HEK293 (cell line): ENCODE results near the gene LRRN4.

Experiments used
- CTCF ChIA-PET: fragments of 350-600 bp; formaldehyde crosslinking; extraction: SDS; loops from one replicate; lab custom pipeline; 2021; ENCODE audit warnings: antibody characterized with exemption; lab: Yijun Ruan, JAX
- POLR2A ChIA-PET: fragments of 300-600 bp; formaldehyde crosslinking; extraction: SDS; loops from one replicate; lab custom pipeline; 2020; ENCODE audit warnings: antibody characterized with exemption, inconsistent platforms; lab: Yijun Ruan, JAX
- H3K27ac ChIP-seq: fragments of 200-500 bp; sonication (Bioruptor generic); 2 replicates; pipeline ENCODE4 v1.5.1; 2014; ENCODE audit warnings: low read depth, low read length, control low read depth, inconsistent platforms; ENCODE audit errors: extremely low read depth
- H3K36me3 ChIP-seq, 2 experiments: fragments of 200-500 bp in 1 of 2; sonication (Bioruptor generic) in 1 of 2; 1 replicate in 1 of 2; 2 replicates in 1 of 2; pipeline ENCODE4 v1.5.1; 2014 to 2017; ENCODE audit warnings: inconsistent platforms in 2 of 2, low read length in 2 of 2; ENCODE audit not compliant: control insufficient read depth in 2 of 2, insufficient read depth in 1 of 2
- H3K4me1 ChIP-seq: fragments of 200-500 bp; sonication (Bioruptor generic); 2 replicates; pipeline ENCODE4 v1.5.1; 2014; ENCODE audit warnings: mild to moderate bottlenecking, low read length, inconsistent platforms; ENCODE audit not compliant: control insufficient read depth, insufficient read depth
- H3K4me3 ChIP-seq: 2 replicates; pipeline ENCODE4 v1.5.1; 2011; ENCODE audit warnings: low read depth, mild to moderate bottlenecking, control low read depth, low read length, moderate library complexity
- H3K9me3 ChIP-seq: fragments of 200-500 bp; sonication (Bioruptor generic); 2 replicates; pipeline ENCODE4 v1.5.1; 2014; ENCODE audit warnings: low read depth, low read length, inconsistent platforms; ENCODE audit not compliant: control insufficient read depth, insufficient read depth
- KLF17 ChIP-seq: fragments of 450-650 bp; formaldehyde crosslinking; IDR thresholded peaks from 2 replicates; pipeline ENCODE4 v1.5.1; 2016; ENCODE audit warnings: missing biosample characterization, missing genetic modification characterization
- PATZ1 ChIP-seq: fragments of 450-650 bp; formaldehyde crosslinking; IDR thresholded peaks from 2 replicates; pipeline ENCODE4 v1.5.1; 2016; ENCODE audit warnings: missing biosample characterization, missing genetic modification characterization
- ZBTB1 ChIP-seq: fragments of 450-650 bp; formaldehyde crosslinking; IDR thresholded peaks from 2 replicates; pipeline ENCODE4 v1.5.1; 2016; ENCODE audit warnings: missing biosample characterization, missing genetic modification characterization
- ZBTB8A ChIP-seq: fragments of 450-650 bp; formaldehyde crosslinking; IDR thresholded peaks from 2 replicates; pipeline ENCODE4 v1.5.1; 2016; ENCODE audit warnings: missing biosample characterization, missing genetic modification characterization
- ZNF10 ChIP-seq: fragments of 450-650 bp; formaldehyde crosslinking; IDR thresholded peaks from 2 replicates; pipeline ENCODE4 v1.5.1; 2017; ENCODE audit warnings: missing biosample characterization, missing genetic modification characterization
- ZNF132 ChIP-seq: fragments of 450-650 bp; formaldehyde crosslinking; IDR thresholded peaks from 2 replicates; pipeline ENCODE4 v1.5.1; 2017; ENCODE audit warnings: missing biosample characterization, missing genetic modification characterization, borderline replicate concordance
- ZNF146 ChIP-seq: fragments of 450-650 bp; formaldehyde crosslinking; IDR thresholded peaks from 2 replicates; pipeline ENCODE4 v1.5.1; 2016; ENCODE audit warnings: missing biosample characterization, missing genetic modification characterization
- ZNF175 ChIP-seq: fragments of 450-650 bp; formaldehyde crosslinking; IDR thresholded peaks from 2 replicates; pipeline ENCODE4 v1.5.1; 2016; ENCODE audit warnings: missing biosample characterization, missing genetic modification characterization
- ZNF18 ChIP-seq: fragments of 450-650 bp; formaldehyde crosslinking; IDR thresholded peaks from 2 replicates; pipeline ENCODE4 v1.5.1; 2016; ENCODE audit warnings: missing biosample characterization, missing genetic modification characterization
- ZNF2 ChIP-seq: fragments of 450-650 bp; formaldehyde crosslinking; IDR thresholded peaks from 2 replicates; pipeline ENCODE4 v1.5.1; 2016; ENCODE audit warnings: missing biosample characterization, missing genetic modification characterization
- ZNF248 ChIP-seq: fragments of 450-650 bp; formaldehyde crosslinking; IDR thresholded peaks from 2 replicates; pipeline ENCODE4 v1.5.1; 2017; ENCODE audit warnings: missing biosample characterization, missing genetic modification characterization
- ZNF311 ChIP-seq: fragments of 450-650 bp; formaldehyde crosslinking; IDR thresholded peaks from 2 replicates; pipeline ENCODE4 v1.5.1; 2017; ENCODE audit warnings: missing biosample characterization, missing genetic modification characterization, borderline replicate concordance
- ZNF324 ChIP-seq: fragments of 450-650 bp; formaldehyde crosslinking; IDR thresholded peaks from 2 replicates; pipeline ENCODE4 v1.5.1; 2016; ENCODE audit warnings: missing biosample characterization, missing genetic modification characterization
- ZNF394 ChIP-seq: fragments of 450-650 bp; formaldehyde crosslinking; IDR thresholded peaks from 2 replicates; pipeline ENCODE4 v1.5.1; 2016; ENCODE audit warnings: missing biosample characterization, missing genetic modification characterization, mild to moderate bottlenecking, moderate library complexity, borderline replicate concordance
- ZNF426 ChIP-seq: fragments of 450-650 bp; formaldehyde crosslinking; IDR thresholded peaks from 2 replicates; pipeline ENCODE4 v1.5.1; 2017; ENCODE audit warnings: missing biosample characterization, missing genetic modification characterization, mild to moderate bottlenecking, inconsistent platforms, moderate library complexity
- ZNF48 ChIP-seq: fragments of 450-650 bp; formaldehyde crosslinking; IDR thresholded peaks from 2 replicates; pipeline ENCODE4 v1.5.1; 2016; ENCODE audit warnings: missing biosample characterization, missing genetic modification characterization
- ZNF600 ChIP-seq: fragments of 450-650 bp; formaldehyde crosslinking; IDR thresholded peaks from 2 replicates; pipeline ENCODE4 v1.5.1; 2016; ENCODE audit warnings: missing biosample characterization, missing genetic modification characterization
- ZNF664 ChIP-seq: fragments of 450-650 bp; formaldehyde crosslinking; IDR thresholded peaks from 2 replicates; pipeline ENCODE4 v1.5.1; 2016; ENCODE audit warnings: missing biosample characterization, missing genetic modification characterization
- ZNF776 ChIP-seq: fragments of 450-650 bp; formaldehyde crosslinking; IDR thresholded peaks from 2 replicates; pipeline ENCODE4 v1.5.0; 2017; ENCODE audit warnings: missing biosample characterization, missing genetic modification characterization, borderline replicate concordance
- ZNF777 ChIP-seq: fragments of 450-650 bp; formaldehyde crosslinking; IDR thresholded peaks from 2 replicates; pipeline ENCODE4 v1.5.1; 2017; ENCODE audit warnings: missing biosample characterization, missing genetic modification characterization, borderline replicate concordance

The LRRN4 gene

GRCh38 chr20:6024768-6025167 lies 29.1 kb downstream of the LRRN4 start (continued):
- TF ChIP-seq ZNF18 (tag by site-specific recombination): no peak
- TF ChIP-seq ZNF175 (tag by site-specific recombination): no peak
- no peak for TF ChIP-seq ZNF248 (tag by site-specific recombination)
- no peak for TF ChIP-seq ZNF48
- TF ChIP-seq, all 188 proteins: peak for 0

- Histone ChIP-seq H3K4me1 (no peaks in the 10 kb centered on the region), H3K36me3 (peaks cover 28 to 52% of the 10 kb centered on the region in 2 experiments; a peak in 2 of 3 replicates)
- POLR2A ChIA-PET: no interaction called here
Measured at GRCh38 chr20:6017880-6018279, 36.0 kb downstream of the LRRN4 start.

GRCh38 chr20:6017467-6017866 lies 36.4 kb downstream of the LRRN4 start:
- POLR2A ChIA-PET: no interaction called here
- Histone ChIP-seq H3K27ac (no peak overlapping the region), H3K4me3 (no peak overlapping the region), H3K9me3 (no peaks in the 10 kb centered on the region), H3K4me1 (no peaks in the 10 kb centered on the region), H3K36me3 (peaks cover 28 to 53% of the 10 kb centered on the region in 2 experiments; a peak in 2 of 3 replicates)
- CTCF ChIA-PET: interaction anchor here (0.6 kb wide), 1 partner anchor 19 kb away, joined by 3 read pairs; no protein-coding TSS in a partner anchor
- TF ChIP-seq ZNF776 (tag by site-specific recombination) (no peak), ZNF777 (tag by site-specific recombination) (no peak), ZNF311 (tag by site-specific recombination) (no peak), ZNF426 (tag by site-specific recombination) (no peak)

More at GRCh38 chr20:6017880-6018279, 36.0 kb downstream of the LRRN4 start:
- Histone ChIP-seq H3K4me3 (no peak overlapping the region), H3K9me3 (no peaks in the 10 kb centered on the region), H3K27ac (no peak overlapping the region)
- CTCF ChIA-PET: interaction anchor here (0.6 kb wide), 1 partner anchor 19 kb away, joined by 3 read pairs; no protein-coding TSS in a partner anchor
- no peak for TF ChIP-seq KLF17 (tag by site-specific recombination)

GRCh38 chr20:6014957-6015356 lies 38.9 kb downstream of the LRRN4 start:
- CTCF ChIA-PET: interaction anchor here (0.7 to 0.8 kb wide), 4 partner anchors 12 to 485 kb away, joined by 3 to 4 read pairs (median 3); no protein-coding TSS in a partner anchor
- H3K4me3 ChIP-seq: no peak overlapping the region
- no peak overlapping the region for H3K27ac ChIP-seq
- H3K4me1 ChIP-seq: no peaks in the 10 kb centered on the region
- TF ChIP-seq ZNF664 (peak; percentile 70; the same call in 1 of the 2 replicates), ZNF600 (tag by site-specific recombination) (no peak)
- TF ChIP-seq, all 188 proteins: peak for 1
- peaks cover 30 to 71% of the 10 kb centered on the region in 2 experiments for H3K36me3 ChIP-seq
- H3K9me3 ChIP-seq: no peaks in the 10 kb centered on the region
- POLR2A ChIA-PET: no interaction called here

GRCh38 chr20:6014017-6014416 lies 39.8 kb downstream of the LRRN4 start:
- peaks cover 24 to 75% of the 10 kb centered on the region in 2 experiments for H3K36me3 ChIP-seq
- TF ChIP-seq ZNF132 (tag by site-specific recombination) (no peak), ZNF394 (tag by site-specific recombination) (no peak), ZNF10 (no peak), PATZ1 (tag by site-specific recombination) (no peak), ZBTB8A (tag by site-specific recombination) (no peak), ZNF324 (no peak), ZNF175 (tag by site-specific recombination) (no peak), ZNF2 (tag by site-specific recombination) (no peak), ZNF146 (tag by site-specific recombination) (no peak), ZBTB1 (tag by site-specific recombination) (no peak)

More at GRCh38 chr20:6014017-6014416, 39.8 kb downstream of the LRRN4 start:
- no peak overlapping the region for H3K27ac ChIP-seq
- no peak overlapping the region for H3K4me3 ChIP-seq
- ChIA-PET POLR2A (no interaction called here), CTCF (interaction anchor here (0.8 kb wide), 2 partner anchors 11 to 484 kb away, joined by 3 to 4 read pairs; no protein-coding TSS in a partner anchor)
- H3K4me1 ChIP-seq: no peaks in the 10 kb centered on the region
- no peaks in the 10 kb centered on the region for H3K9me3 ChIP-seq
